Heart right ventricle (tissue), 16 donors: Measurements from ENCODE around the gene MAD1L1. TPM values are rescaled to one million over a fixed set of nuclear protein-coding genes. Genes with fewer than 3 reads are reported as not detected.
"Not testable (repeated sequence)": the region's sequence is repeated elsewhere in the genome, so short reads cannot be mapped to it uniquely, and the experiment has no call there.

Experiments
- ATAC-seq, 8 donors: fragments of 200-7000 bp; cut with Tn5 transposase; one replicate each; pipeline ENCODE4 v1.9.1; 2020; ENCODE audit warnings: mild to moderate bottlenecking in 8 of 8, moderate library complexity in 8 of 8, moderate number of reproducible peaks in 1 of 8
- DNase-seq, 2 donors: peaks; one replicate each; pipeline ENCODE4 v3.0.0-alpha.2; 2020
- H3K27ac ChIP-seq, 10 donors: fragments of 200-600 bp; sonication (generic) in 2 of 10; one replicate each; pipeline versions ENCODE4 v1.5.0 to v1.8.0; 2020 to 2022; ENCODE audit warnings: mild to moderate bottlenecking in 3 of 10
- H3K27me3 ChIP-seq, 7 donors: fragments of 200-600 bp; one replicate each; pipeline ENCODE4 v1.8.0; 2021 to 2022; ENCODE audit warnings: mild to moderate bottlenecking in 2 of 7
- H3K36me3 ChIP-seq, 9 donors: fragments of 200-600 bp; sonication (generic) in 1 of 9; one replicate each; pipeline versions ENCODE4 v1.5.0 to v1.8.0; 2020 to 2022; ENCODE audit warnings: mild to moderate bottlenecking in 2 of 9
- H3K4me1 ChIP-seq, 9 donors: fragments of 200-600 bp; sonication (generic) in 1 of 9; one replicate each; pipeline versions ENCODE4 v1.5.0 to v1.8.0; 2020 to 2022; ENCODE audit warnings: mild to moderate bottlenecking in 4 of 9
- H3K4me3 ChIP-seq, 10 donors: fragments of 200-600 bp; sonication (generic) in 2 of 10; one replicate each; pipeline versions ENCODE4 v1.5.0 to v1.8.0; 2020 to 2022; ENCODE audit warnings: mild to moderate bottlenecking in 7 of 10, moderate library complexity in 2 of 10
- H3K9me3 ChIP-seq, 11 donors: fragments of 200-600 bp in 10 of 11; sonication (generic) in 2 of 11; one replicate each; pipeline versions ENCODE4 v1.5.0 to v1.8.0; 2013 to 2022; ENCODE audit warnings: mild to moderate bottlenecking in 2 of 11, control low read depth in 1 of 11, moderate library complexity in 1 of 11
- CTCF ChIP-seq, 9 donors: fragments of 200-600 bp; sonication (generic) in 2 of 9; IDR thresholded peaks; one replicate each; pipeline versions ENCODE4 v1.5.0 to v1.8.0; 2021 to 2022; ENCODE audit warnings: antibody characterized with exemption in 9 of 9, mild to moderate bottlenecking in 5 of 9, moderate library complexity in 1 of 9
- WGBS, 2 donors: extraction: QIAGEN DNeasy Blood & Tissue Kit; methylation state at CpG; one replicate each; pipeline ENCODE4 v1.1.7; 2013; ENCODE audit warnings: inconsistent platforms in 1 of 2; 5-methylcytosine and 5-hydroxymethylcytosine counted together
- intact Hi-C, 10 donors: fragments of 100-400 bp; cut with DNase I; formaldehyde crosslinking; loops; one replicate each; pipeline versions ENCODE4 v1.11.1 to v1.14.2; 2022
- polyA plus RNA-seq, 2 donors: library from polyadenylated mRNA; stranded (reverse); fragments of 200-250 nt; gene quantifications; one replicate each; pipeline ENCODE4 v1.2.3, GENCODE V29; 2013
- total RNA-seq, 10 donors: library from RNA; stranded (reverse); fragmentation: NEBNext Ultra II Directional in 3 of 10; extraction: Animal tissue kit (Norgen Biotek cat#: 25700) in 3 of 10; gene quantifications; one replicate each; pipeline versions ENCODE4 v1.2.1 to v1.2.4, GENCODE V29; 2021 to 2023
- donor health status: Arrhythmogenic right ventricular cardiomyopathy.
- donor health status: ischemic (EF 13 %, LVEDD 7.1; RV severe dilation, severe dysfunction).
- donor health status: healthy with polysubstance abuse.
- donor health status: DM: no; HTN: yes; CAD: no.
- donor health status: DM: no; HTN: no; CAD: no.
- donor health status: ischemic (EF 25% LVEDD 6.9; RV normal size, moderate dysfunction).
- donor health status: ischemic (EF 25% LVEDD 5.7; RV mildly dilated, moderate dysfunction).
- donor health status: healthy.
- donor health status: DM: yes; HTN: yes; CAD: no.
- donor health status: Ischemic cardiomyopathy.
- donor health status: ischemic (EF 35%, LVEDD 5.7; RV mildly dilated, moderate dysfunction).
- donor health status: nonischemic (EF 11% LVEDD 7.7; RV severe dilation, severe dysfunction).
- donor health status: DM: yes; HTN: yes; CAD: no.
- donor health status: PGD.
- donor health status: ischemic (EF 29% LVEDD 5.4; RV normal size, mild dysfunction).
- donor health status: nonischemic (EF 23%, LVEDD 6.1; RV moderate dilation, normal function).

The MAD1L1 gene
- total and polyA plus RNA-seq, 12 donors: 13.8 to 46.8 (median 20.2) TPM

- no peak for DNase-seq
- Histone ChIP-seq H3K4me3 (no peak overlapping the region), H3K9me3 (no peaks in the 10 kb centered on the region), H3K27me3 (no peaks in the 10 kb centered on the region), H3K27ac (no peak overlapping the region), H3K36me3 (no peaks in the 10 kb centered on the region), H3K4me1 (no peaks in the 10 kb centered on the region)
- ATAC-seq: no peak
- intact Hi-C loops: no loop called here
- 95 to 97% methylated on average over 24 of the region's 24 CpGs for WGBS, 2 donors
- no peak for TF ChIP-seq CTCF (IDR thresholded peaks at IDR 0.05)
These were observed 409.2 kb downstream of the MAD1L1 start for GRCh38 chr7:1823376-1824150.

- no peak for TF ChIP-seq CTCF (IDR thresholded peaks at IDR 0.05)
- H3K27me3 ChIP-seq: no peaks in the 10 kb centered on the region
- 86 to 89% methylated on average over 26 of the region's 26 CpGs for WGBS, 2 donors
- H3K4me1 ChIP-seq: peaks cover 0 to 2% (median 0%) of the 10 kb centered on the region in 9 donors
- no peak overlapping the region for H3K4me3 ChIP-seq
- H3K9me3 ChIP-seq: no peaks in the 10 kb centered on the region
- DNase-seq: no peak
- peaks cover 0 to 11% (median 0%) of the 10 kb centered on the region in 9 donors for H3K36me3 ChIP-seq
- intact Hi-C loops: loop anchor here in 4 of 10 donors (10.0 kb wide), 2 partner anchors 195 to 385 kb away; no protein-coding TSS in a partner anchor
- no peak for ATAC-seq
- H3K27ac ChIP-seq: no peak overlapping the region
These were observed 413.4 kb downstream of the MAD1L1 start for GRCh38 chr7:1819259-1819841.

GRCh38 chr7:1818575-1819258 lies 414.0 kb downstream of the MAD1L1 start:
- WGBS, 2 donors: 90 to 94% methylated on average over 28 of the region's 28 CpGs
- no peaks in the 10 kb centered on the region for H3K9me3 ChIP-seq
- H3K27ac ChIP-seq: peak overlapping the region in 1 of 10 donors; percentile 44
- H3K27me3 ChIP-seq: no peaks in the 10 kb centered on the region
- intact Hi-C loops: loop anchor here in 4 of 10 donors (10.0 kb wide), 2 partner anchors 196 to 386 kb away; no protein-coding TSS in a partner anchor
- peaks cover 0 to 11% (median 0%) of the 10 kb centered on the region in 9 donors for H3K36me3 ChIP-seq
- H3K4me3 ChIP-seq: no peak overlapping the region
- no peak for TF ChIP-seq CTCF (IDR thresholded peaks at IDR 0.05)
- peaks cover 0 to 2% (median 0%) of the 10 kb centered on the region in 9 donors for H3K4me1 ChIP-seq
- DNase-seq: no peak
- no peak for ATAC-seq

- H3K36me3 ChIP-seq: peaks cover 0 to 11% (median 0%) of the 10 kb centered on the region in 9 donors
- no peaks in the 10 kb centered on the region for H3K9me3 ChIP-seq
- H3K4me3 ChIP-seq: no peak overlapping the region
- 96 to 97% methylated on average over 57 of the region's 57 CpGs for WGBS, 2 donors
- intact Hi-C loops: loop anchor here in 4 of 10 donors (10.0 kb wide), 2 partner anchors 198 to 388 kb away; no protein-coding TSS in a partner anchor
- H3K4me1 ChIP-seq: peaks cover 0 to 10% (median 5%) of the 10 kb centered on the region in 9 donors
- DNase-seq (no peak), ATAC-seq (no peak)
- no peak overlapping the region for H3K27ac ChIP-seq
- no peak for TF ChIP-seq CTCF (IDR thresholded peaks at IDR 0.05)
- no peaks in the 10 kb centered on the region for H3K27me3 ChIP-seq
These were observed 415.6 kb downstream of the MAD1L1 start for GRCh38 chr7:1817061-1817712.

GRCh38 chr7:1816451-1816850 lies 416.3 kb downstream of the MAD1L1 start:
- DNase-seq, ATAC-seq, H3K27ac ChIP-seq, H3K4me3 ChIP-seq, H3K27me3 ChIP-seq, H3K9me3 ChIP-seq: not testable (repeated sequence)
- intact Hi-C loops: loop anchor here in 4 of 10 donors (10.0 kb wide), 2 partner anchors 198 to 388 kb away; no protein-coding TSS in a partner anchor
- peaks cover 0 to 16% (median 8%) of the 10 kb centered on the region in 9 donors for H3K4me1 ChIP-seq
- 78 to 85% methylated on average over 7 of the region's 7 CpGs for WGBS, 2 donors
- H3K36me3 ChIP-seq: peaks cover 0 to 11% (median 0%) of the 10 kb centered on the region in 9 donors

- intact Hi-C loops: loop anchor here in 4 of 10 donors (10.0 kb wide), 2 partner anchors 199 to 389 kb away; no protein-coding TSS in a partner anchor
- not testable (repeated sequence) for H3K9me3 ChIP-seq, DNase-seq, H3K27ac ChIP-seq, ATAC-seq, H3K4me3 ChIP-seq, H3K27me3 ChIP-seq
- peaks cover 0 to 11% (median 0%) of the 10 kb centered on the region in 9 donors for H3K36me3 ChIP-seq
- peaks cover 0 to 17% (median 8%) of the 10 kb centered on the region in 9 donors for H3K4me1 ChIP-seq
- WGBS, 2 donors: 93 to 94% methylated on average over 36 of the region's 36 CpGs
These were observed 417.0 kb downstream of the MAD1L1 start for GRCh38 chr7:1815551-1816281.
